Stimulated activated CD4-positive, alpha-beta T cell treated with anti-CD3 and anti-CD28 coated beads, Interleukin-2, amount 100 ng/mL, for 4 hours (primary cell): ENCODE measurements around the gene SLC25A19.

Experiments
- DNase-seq: peaks from one replicate; pipeline ENCODE4 v3.0.0-alpha.2; 2020; ENCODE audit warnings: low read depth

SLC25A19 gene

GRCh38 chr17:75289115-75289831, at the start of gene SLC25A19:
SLC25A19 (minus strand) TSS chr17:75289433; CDS start chr17:75286764, 2,669 bp downstream.
- peak; percentile 95 for DNase-seq

GRCh38 chr17:75338335-75338734, 49.1 kb upstream of the SLC25A19 start:
- no peak for DNase-seq

- DNase-seq, result no peak
These were observed 46.1 kb upstream of the SLC25A19 start for GRCh38 chr17:75335315-75335714.

GRCh38 chr17:75334723-75335122, 45.5 kb upstream of the SLC25A19 start:
- no peak for DNase-seq

- DNase-seq, result no peak
These were observed 42.4 kb upstream of the SLC25A19 start for GRCh38 chr17:75331671-75332070.

- DNase-seq, result no peak
These were observed 38.5 kb upstream of the SLC25A19 start for GRCh38 chr17:75327757-75328156.

- DNase-seq, result no peak
These were observed 37.1 kb upstream of the SLC25A19 start for GRCh38 chr17:75326226-75326848.

GRCh38 chr17:75325827-75326225, 36.6 kb upstream of the SLC25A19 start:
- DNase-seq, result no peak

- DNase-seq, result no peak
These were observed 36.1 kb upstream of the SLC25A19 start for GRCh38 chr17:75325348-75325747.

GRCh38 chr17:75321506-75321905, 32.3 kb upstream of the SLC25A19 start:
- no peak for DNase-seq

GRCh38 chr17:75319904-75320691, 30.9 kb upstream of the SLC25A19 start:
- no peak for DNase-seq

- DNase-seq, result no peak
These were observed 29.5 kb upstream of the SLC25A19 start for GRCh38 chr17:75318615-75319222.

GRCh38 chr17:75318211-75318610, 29.0 kb upstream of the SLC25A19 start:
- DNase-seq, result no peak

GRCh38 chr17:75317671-75318070, 28.4 kb upstream of the SLC25A19 start:
- no peak for DNase-seq

GRCh38 chr17:75316253-75316652, 27.0 kb upstream of the SLC25A19 start:
- no peak for DNase-seq

GRCh38 chr17:75315541-75316243, 26.5 kb upstream of the SLC25A19 start:
- DNase-seq, result no peak

GRCh38 chr17:75313941-75314551, 24.8 kb upstream of the SLC25A19 start:
- DNase-seq, result no peak

- DNase-seq, result no peak
These were observed 19.7 kb upstream of the SLC25A19 start for GRCh38 chr17:75308732-75309629.

- DNase-seq, result no peak
These were observed 18.9 kb upstream of the SLC25A19 start for GRCh38 chr17:75307957-75308731.
